Gastrocnemius medialis (tissue), 4 donors: ENCODE data around the gene NTPCR.

Experiments
- POLR2A ChIP-seq, 2 donors: fragments of 450-650 bp; IDR thresholded peaks; one replicate each; pipeline ENCODE4 v1.6.1; 2017; ENCODE audit warnings: antibody characterized with exemption in 2 of 2, mild to moderate bottlenecking in 2 of 2, moderate library complexity in 2 of 2
- TF ChIP-seq, protein P1 (sequence below), 5 experiments: fragments of 450-650 bp in 3 of 5; fragments of 200-600 bp in 2 of 5; sonication (generic) in 2 of 5; IDR thresholded peaks in 4 of 5; conservative IDR thresholded peaks in 1 of 5; 1 replicate in 4 of 5; 2 replicates in 1 of 5; pipeline ENCODE4 v1.5.1; 2016 to 2019; ENCODE audit warnings: antibody characterized with exemption in 5 of 5, mild to moderate bottlenecking in 3 of 5, moderate library complexity in 3 of 5

DNA sequence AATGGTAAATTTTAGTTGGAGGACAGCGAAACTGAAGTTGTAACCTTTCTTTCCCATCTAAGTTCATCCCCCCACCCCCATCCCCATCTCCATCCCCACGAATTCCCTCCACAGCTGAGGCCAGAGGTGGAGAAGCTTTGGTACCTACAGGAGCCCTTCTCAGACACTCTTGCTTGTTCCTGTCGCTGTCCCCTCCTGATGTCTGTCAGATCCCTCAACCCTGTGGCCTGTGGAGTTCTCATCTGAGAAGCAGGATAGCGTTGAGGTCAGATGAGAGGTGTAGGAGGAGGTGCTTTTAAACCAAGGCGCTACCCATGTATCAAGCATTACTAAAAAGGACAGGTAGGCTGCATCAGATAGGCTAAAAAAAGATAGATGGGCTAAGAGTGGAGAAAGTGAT is 769 bp downstream of the NTPCR start:
- TF ChIP-seq, protein P1, sequence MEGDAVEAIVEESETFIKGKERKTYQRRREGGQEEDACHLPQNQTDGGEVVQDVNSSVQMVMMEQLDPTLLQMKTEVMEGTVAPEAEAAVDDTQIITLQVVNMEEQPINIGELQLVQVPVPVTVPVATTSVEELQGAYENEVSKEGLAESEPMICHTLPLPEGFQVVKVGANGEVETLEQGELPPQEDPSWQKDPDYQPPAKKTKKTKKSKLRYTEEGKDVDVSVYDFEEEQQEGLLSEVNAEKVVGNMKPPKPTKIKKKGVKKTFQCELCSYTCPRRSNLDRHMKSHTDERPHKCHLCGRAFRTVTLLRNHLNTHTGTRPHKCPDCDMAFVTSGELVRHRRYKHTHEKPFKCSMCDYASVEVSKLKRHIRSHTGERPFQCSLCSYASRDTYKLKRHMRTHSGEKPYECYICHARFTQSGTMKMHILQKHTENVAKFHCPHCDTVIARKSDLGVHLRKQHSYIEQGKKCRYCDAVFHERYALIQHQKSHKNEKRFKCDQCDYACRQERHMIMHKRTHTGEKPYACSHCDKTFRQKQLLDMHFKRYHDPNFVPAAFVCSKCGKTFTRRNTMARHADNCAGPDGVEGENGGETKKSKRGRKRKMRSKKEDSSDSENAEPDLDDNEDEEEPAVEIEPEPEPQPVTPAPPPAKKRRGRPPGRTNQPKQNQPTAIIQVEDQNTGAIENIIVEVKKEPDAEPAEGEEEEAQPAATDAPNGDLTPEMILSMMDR (IDR thresholded peaks at IDR 0.05 in 4 of 5, conservative IDR thresholded peaks at IDR 0.05 in 1 of 5), result no peak
- TF ChIP-seq POLR2A (IDR thresholded peaks at IDR 0.05), result no peak
